Raji (cell line): ENCODE data around the gene DENND2D.

Source experiments
- POLR2A ChIP-seq: IDR thresholded peaks from 2 replicates; pipeline ENCODE4 v1.6.1; 2011; ENCODE audit warnings: low read depth, low read length, control low read depth; ENCODE audit not compliant: insufficient read depth

Gene DENND2D

DNA sequence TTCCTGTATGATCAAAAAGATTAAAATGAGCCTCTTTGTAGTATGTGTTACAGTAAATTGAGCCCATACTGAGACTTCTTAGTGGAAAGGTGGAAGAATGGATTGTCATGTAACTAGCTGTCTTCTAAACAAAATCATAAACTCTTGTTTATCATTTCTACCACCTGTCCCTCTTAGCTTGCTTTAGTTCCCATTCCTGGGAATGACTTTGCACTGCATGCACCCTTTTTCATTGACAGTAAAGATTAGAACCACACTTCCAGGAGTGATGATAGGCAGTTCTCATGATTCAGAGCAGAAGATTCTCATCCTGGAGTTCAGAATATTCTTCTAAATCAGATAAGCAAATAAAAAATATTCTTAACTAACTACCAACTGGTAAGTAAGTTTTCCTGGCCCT, 28.0 kb downstream of the DENND2D start:
- TF ChIP-seq POLR2A: no peak

DNA sequence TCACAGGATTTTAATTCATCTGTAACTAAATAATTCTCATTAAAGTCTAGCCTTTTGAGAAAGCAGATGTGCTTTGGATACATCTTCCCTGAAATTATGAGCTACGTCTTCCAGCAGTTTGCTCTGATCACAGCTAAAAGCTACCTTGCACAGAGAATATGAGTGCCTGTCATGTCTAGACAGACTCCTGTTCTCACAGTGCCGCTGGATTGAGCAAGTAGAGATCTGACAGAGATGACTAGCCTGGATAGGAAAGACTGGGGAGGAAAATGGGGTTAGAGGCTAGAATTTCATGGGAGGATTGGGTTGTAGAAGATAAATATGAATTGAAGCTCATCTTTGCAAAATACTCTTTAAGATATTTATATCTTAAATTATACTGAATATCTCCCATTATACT, 36.3 kb downstream of the DENND2D start:
- TF ChIP-seq POLR2A: no peak

GRCh38 chr1:111163363-111163762, 37.1 kb downstream of the DENND2D start:
- no peak for TF ChIP-seq POLR2A

- TF ChIP-seq POLR2A: no peak
Measured at GRCh38 chr1:111162488-111162880, 38.0 kb downstream of the DENND2D start.

DNA sequence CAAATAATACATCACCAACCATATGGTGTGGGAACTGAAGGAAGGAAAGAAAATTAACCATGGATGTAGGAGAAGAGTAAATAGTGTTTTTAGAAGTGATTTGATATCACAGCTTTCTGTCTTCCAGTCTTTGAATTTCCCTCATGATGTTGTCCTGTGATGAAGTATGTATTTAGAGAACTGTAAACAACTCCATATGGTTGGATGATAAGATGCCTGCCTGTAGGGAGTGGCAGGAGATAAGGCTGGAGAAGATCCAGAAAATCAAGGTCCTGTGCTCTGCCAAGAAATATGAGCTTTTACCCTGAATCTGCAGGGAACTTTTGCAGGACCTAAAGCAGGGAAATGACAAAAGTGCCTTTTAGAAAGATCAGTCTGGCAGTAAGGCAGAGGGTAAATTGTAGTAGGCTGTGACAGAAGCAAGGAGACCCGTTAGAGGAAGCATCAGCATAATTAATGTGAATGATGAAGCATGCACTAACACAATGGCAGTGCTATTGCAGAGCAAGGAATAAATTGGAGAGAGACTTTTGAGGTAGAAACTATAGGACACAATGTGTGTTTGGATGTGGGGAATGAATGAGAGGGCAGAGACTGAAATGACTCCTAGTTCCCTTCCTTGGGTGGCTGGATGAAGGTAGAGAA, 38.5 kb downstream of the DENND2D start:
- no peak for TF ChIP-seq POLR2A

DNA sequence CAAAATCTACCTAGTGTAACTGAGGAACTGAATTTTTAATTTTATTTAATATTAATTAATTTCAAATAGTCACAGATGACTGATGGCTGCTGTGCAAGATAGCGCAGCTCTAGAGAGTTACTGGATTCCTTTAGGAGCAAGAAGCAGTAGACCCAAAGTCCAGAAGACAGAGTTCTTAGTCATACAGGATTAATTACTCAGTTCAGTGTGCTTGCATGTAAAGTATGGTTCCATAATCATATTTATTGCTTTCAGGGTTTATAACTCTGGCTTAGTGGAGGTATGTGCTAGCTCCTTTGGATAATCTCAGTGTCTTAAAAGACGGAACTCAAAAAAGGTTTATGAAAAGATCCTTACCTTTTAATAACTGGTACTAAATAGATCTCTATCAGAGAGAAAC, 43.0 kb downstream of the DENND2D start:
- no peak for TF ChIP-seq POLR2A

GRCh38 chr1:111154021-111154999, 46.1 kb downstream of the DENND2D start:
- TF ChIP-seq POLR2A: no peak

GRCh38 chr1:111151838-111152237, 48.6 kb downstream of the DENND2D start:
- no peak for TF ChIP-seq POLR2A

GRCh38 chr1:111148376-111148881, 52.0 kb downstream of the DENND2D start:
- TF ChIP-seq POLR2A: no peak

DNA sequence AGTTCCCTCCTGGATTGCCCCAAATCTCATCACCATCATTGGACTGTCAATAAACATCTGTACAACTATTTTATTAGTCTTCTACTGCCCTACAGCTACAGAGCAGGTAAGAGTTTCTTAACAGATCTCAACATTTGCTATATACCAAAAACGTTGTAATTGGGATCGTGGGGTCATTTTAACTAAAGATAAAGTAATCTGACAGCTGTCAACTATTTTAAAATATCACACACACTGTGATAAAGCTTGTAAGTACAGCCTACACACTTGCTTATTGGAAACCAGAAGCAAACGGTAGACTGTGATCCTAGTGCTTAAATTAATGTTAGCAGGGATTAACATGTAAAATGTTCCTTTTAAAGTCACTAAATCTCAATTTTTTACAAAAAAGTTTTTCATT, 52.5 kb downstream of the DENND2D start:
- TF ChIP-seq POLR2A: no peak

GRCh38 chr1:111145963-111146768, 54.3 kb downstream of the DENND2D start:
- no peak for TF ChIP-seq POLR2A

DNA sequence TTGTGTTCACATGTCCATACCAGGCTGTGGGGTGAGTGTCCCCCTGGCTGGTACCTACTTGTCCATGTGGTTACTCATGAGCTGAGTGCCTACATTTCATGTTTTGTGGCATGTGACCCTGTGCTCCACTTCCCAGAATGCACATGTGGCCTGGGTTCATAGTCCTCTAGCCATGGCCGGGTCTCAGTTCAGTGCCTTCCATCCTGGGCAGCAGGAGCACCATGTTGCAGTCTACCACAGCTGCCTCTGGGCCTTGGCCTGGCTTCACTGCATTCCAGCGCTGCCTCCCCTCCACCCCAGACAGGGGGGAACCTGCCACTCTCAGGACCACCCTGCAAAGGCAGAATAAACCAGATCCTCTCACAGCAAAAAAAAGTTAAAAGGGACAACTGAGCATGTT, 54.9 kb downstream of the DENND2D start:
- no peak for TF ChIP-seq POLR2A

- TF ChIP-seq POLR2A: no peak
Measured at GRCh38 chr1:111142356-111142975, 58.0 kb downstream of the DENND2D start.

- no peak for TF ChIP-seq POLR2A
Measured at GRCh38 chr1:111141245-111142220, 58.9 kb downstream of the DENND2D start.

DNA sequence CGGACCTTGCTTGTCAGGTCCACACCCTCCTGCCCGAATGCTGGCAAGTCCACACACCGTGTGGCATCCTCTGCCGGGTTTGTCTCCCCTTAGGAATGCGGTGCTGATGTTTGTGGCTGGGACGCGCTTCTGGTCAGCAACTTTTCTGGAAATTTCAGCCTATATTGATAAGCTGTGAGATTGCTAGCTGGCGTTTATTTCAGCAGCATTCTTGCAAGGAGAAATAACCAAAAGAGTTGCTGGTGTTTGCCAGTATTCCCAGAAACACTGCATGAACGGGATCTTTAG, 59.8 kb downstream of the DENND2D start:
- no peak for TF ChIP-seq POLR2A
